Brain microvascular endothelial cell (primary cell): ENCODE data around the gene NAIF1.
"Not testable (repeated sequence)": the region's sequence is repeated elsewhere in the genome, so short reads cannot be mapped to it uniquely, and the experiment has no call there.

Experiments used
- DNase-seq: peaks from one replicate; pipeline ENCODE4 v3.0.0-alpha.2; 2020
- H3K27ac ChIP-seq: fragments of 250-450 bp; sonication (Bioruptor Pico); 2 replicates; pipeline ENCODE4 v1.5.1; 2020; ENCODE audit warnings: mild to moderate bottlenecking, moderate library complexity
- H3K27me3 ChIP-seq: fragments of 250-450 bp; sonication (Bioruptor Pico); replicated peaks from 2 replicates; pipeline ENCODE4 v1.5.1; 2020; ENCODE audit warnings: mild to moderate bottlenecking
- H3K36me3 ChIP-seq: fragments of 250-450 bp; sonication (Bioruptor Pico); replicated peaks from 2 replicates; pipeline ENCODE4 v1.5.1; 2020; ENCODE audit warnings: mild to moderate bottlenecking
- H3K4me3 ChIP-seq: 2 replicates; pipeline ENCODE4 v1.5.1; 2011; ENCODE audit warnings: low read depth, mild to moderate bottlenecking, control low read depth, low read length, moderate library complexity
- in situ Hi-C: cut with HindIII; loops from 2 replicates; pipeline ENCODE4 v1.10.0; 2017; ENCODE audit warnings: low sequenced_read_pairs, low pct_ligation_motif_present
- TF ChIP-seq, protein P1 (sequence below): IDR thresholded peaks from 2 replicates; pipeline ENCODE4 v1.5.1; 2011; ENCODE audit warnings: low read depth, mild to moderate bottlenecking, moderate library complexity, low read length, control low read depth, inconsistent platforms; ENCODE audit errors: missing control alignments

The NAIF1 gene

GRCh38 chr9:128073253-128073886, 6.2 kb upstream of the NAIF1 start:
- no peaks in the 10 kb centered on the region for H3K36me3 ChIP-seq
- peak overlapping the region; percentile 63 for H3K27ac ChIP-seq
- TF ChIP-seq, protein P1, sequence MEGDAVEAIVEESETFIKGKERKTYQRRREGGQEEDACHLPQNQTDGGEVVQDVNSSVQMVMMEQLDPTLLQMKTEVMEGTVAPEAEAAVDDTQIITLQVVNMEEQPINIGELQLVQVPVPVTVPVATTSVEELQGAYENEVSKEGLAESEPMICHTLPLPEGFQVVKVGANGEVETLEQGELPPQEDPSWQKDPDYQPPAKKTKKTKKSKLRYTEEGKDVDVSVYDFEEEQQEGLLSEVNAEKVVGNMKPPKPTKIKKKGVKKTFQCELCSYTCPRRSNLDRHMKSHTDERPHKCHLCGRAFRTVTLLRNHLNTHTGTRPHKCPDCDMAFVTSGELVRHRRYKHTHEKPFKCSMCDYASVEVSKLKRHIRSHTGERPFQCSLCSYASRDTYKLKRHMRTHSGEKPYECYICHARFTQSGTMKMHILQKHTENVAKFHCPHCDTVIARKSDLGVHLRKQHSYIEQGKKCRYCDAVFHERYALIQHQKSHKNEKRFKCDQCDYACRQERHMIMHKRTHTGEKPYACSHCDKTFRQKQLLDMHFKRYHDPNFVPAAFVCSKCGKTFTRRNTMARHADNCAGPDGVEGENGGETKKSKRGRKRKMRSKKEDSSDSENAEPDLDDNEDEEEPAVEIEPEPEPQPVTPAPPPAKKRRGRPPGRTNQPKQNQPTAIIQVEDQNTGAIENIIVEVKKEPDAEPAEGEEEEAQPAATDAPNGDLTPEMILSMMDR, result no peak
- in situ Hi-C loops, result no loop called here
- H3K27me3 ChIP-seq, result no peaks in the 10 kb centered on the region
- H3K4me3 ChIP-seq, result no peak overlapping the region
- DNase-seq, result no peak

DNA sequence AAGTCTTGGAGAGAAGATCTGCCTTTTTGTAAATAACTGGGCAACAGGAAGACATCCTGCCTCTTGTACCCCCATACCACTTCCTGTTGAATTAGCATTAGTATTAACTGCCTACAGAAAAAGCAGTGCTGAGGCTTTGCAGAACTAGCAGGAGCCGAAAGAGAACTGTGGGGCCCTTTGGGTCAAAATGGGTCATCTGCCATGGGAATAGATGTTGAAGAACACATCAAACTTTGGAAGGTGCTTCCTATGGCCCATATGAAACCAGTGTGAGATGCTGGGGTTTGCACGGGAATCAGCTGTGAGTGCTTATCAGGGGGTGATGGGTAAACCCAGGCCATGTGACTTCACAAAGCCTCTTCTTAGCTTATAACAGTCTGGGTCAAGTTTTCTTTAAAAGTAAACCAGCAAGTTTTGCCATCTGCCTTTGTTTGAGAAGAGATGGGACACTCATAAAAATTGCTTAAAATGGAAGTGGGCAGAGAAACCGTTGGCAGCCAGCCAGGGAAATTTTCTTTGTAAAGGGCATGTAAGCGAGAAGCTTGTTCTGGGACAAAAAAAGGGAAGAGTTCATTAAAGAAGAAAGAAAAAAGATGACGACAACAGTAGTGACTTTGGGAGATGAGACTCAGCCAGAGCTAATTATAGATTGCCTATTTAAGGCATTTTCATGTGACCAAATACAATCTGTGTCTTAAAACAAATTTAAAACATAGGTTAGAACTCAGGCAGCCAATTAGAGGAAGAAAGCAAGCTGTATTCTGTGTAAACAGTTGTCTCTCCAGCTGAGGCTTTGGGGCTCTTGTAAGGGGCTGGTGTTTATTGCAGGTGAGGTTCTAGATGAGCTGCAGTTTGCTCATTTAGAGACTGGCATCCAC, 5.3 kb upstream of the NAIF1 start:
- in situ Hi-C loops, result no loop called here
- Histone ChIP-seq H3K27me3 (no peaks in the 10 kb centered on the region), H3K27ac (peak overlapping the region; percentile 63), H3K36me3 (no peaks in the 10 kb centered on the region), H3K4me3 (no peak overlapping the region)
- peak; percentile 43 for DNase-seq
- TF ChIP-seq, protein P1, result no peak

- H3K4me3 ChIP-seq, H3K27ac ChIP-seq, DNase-seq, in situ Hi-C loops, H3K36me3 ChIP-seq, H3K27me3 ChIP-seq: not testable (repeated sequence)
These were observed 4.4 kb upstream of the NAIF1 start for GRCh38 chr9:128071475-128071874.

DNA sequence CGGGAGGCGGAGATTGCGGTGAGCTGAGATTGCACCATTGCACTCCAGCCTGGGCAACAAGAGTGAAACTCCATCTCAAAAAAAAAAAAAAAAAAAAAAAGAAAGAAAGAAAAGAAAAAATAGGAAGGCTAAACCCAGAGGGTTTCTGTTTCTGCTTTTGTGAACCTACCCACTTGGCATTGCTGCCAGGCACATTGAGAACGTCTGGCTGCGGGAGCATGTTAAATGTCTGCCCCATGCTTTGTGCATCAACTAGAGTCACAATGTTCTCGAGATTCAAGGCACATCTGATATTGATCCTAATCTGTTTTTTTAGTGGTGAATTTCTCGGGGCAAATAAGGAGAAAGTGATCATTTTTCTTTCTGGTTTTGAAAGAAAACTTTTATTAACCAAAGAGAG, 3.8 kb upstream of the NAIF1 start:
- H3K27me3 ChIP-seq, result no peaks in the 10 kb centered on the region
- no peak overlapping the region for H3K27ac ChIP-seq
- no peak overlapping the region for H3K4me3 ChIP-seq
- TF ChIP-seq, protein P1, result no peak
- no peaks in the 10 kb centered on the region for H3K36me3 ChIP-seq
- in situ Hi-C loops, result no loop called here
- no peak for DNase-seq

DNA sequence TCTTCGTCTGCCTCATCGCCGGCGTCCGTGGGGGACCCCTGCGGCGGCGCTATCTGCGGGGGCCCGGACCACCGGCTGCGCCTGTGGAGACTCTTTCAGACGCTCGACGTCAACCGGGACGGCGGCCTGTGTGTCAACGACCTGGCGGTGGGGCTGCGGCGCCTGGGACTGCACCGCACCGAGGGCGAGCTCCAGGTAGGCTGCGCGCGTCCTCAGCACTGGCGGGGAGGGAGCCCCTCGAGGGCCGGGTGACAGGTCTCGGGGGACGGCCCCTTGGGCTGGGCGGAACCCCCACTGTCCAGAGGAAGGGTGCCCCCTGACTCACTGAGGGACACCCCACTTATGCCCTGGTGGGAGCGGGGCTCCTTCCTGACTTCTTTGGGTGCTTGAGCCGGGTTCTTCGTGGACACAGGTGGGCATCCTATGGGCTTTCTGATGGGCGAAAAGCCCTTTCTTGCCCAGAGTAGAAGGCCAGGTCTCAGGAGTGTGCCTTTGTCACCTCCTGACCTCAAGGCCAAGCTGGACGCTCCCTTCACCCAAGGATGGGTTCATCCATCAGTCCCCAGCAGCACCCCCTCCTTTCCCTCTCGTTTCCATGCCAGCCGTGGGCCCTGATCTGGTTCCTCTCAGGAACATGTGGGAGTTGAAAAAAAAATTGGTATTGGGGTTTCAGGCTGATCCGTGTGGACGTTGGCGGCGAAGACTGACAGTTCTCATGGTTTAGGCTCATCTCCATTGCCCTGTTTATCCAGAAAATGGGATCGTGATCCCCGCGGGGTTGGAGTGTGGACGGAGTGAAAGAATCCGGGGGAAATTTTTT, 1.5 kb upstream of the NAIF1 start:
- no peaks in the 10 kb centered on the region for H3K36me3 ChIP-seq
- peak overlapping the region; percentile 74 for H3K27ac ChIP-seq
- TF ChIP-seq, protein P1, result no peak
- peak overlapping the region; percentile 84 for H3K4me3 ChIP-seq
- in situ Hi-C loops, result no loop called here
- H3K27me3 ChIP-seq, result no peaks in the 10 kb centered on the region
- no peak for DNase-seq
